H1 (cell line): ENCODE results near the gene MBD5. TPM values are rescaled to one million over a fixed set of nuclear protein-coding genes. Genes with fewer than 3 reads are reported as not detected.

Experiments used
- CTCF ChIA-PET: fragments of 300-600 bp; sonication (Branson Sonifier 250); formaldehyde crosslinking; loops from one replicate; lab custom pipeline; 2021; ENCODE audit not compliant: partially characterized antibody; lab: Charles Lee
- POLR2A ChIA-PET: fragments of 300-600 bp; sonication (Branson Sonifier 250); formaldehyde crosslinking; loops from one replicate; lab custom pipeline; 2021; ENCODE audit warnings: inconsistent platforms; ENCODE audit not compliant: partially characterized antibody; lab: Charles Lee
- DNase-seq, 2 experiments: peaks; one replicate each; pipeline versions ENCODE4 v3.0.0 to v3.0.0-alpha.2; 2010 to 2022; ENCODE audit warnings: low spot score in 2 of 2, low read depth in 1 of 2, mixed read lengths in 1 of 2
- FAIRE-seq: peaks from 2 replicates; lab custom pipeline; 2011; peaks lifted over from hg19 to GRCh38; lab: Jason Lieb, UNC
- H2AFZ ChIP-seq: 2 replicates; pipeline ENCODE4 v1.8.1; 2012; ENCODE audit warnings: low read length, inconsistent platforms
- H2AK5ac ChIP-seq: 2 replicates; pipeline ENCODE4 v1.6.1; 2013; ENCODE audit warnings: low read depth, low read length
- H2BK120ac ChIP-seq: replicated peaks from 2 replicates; pipeline ENCODE3; 2013; ENCODE audit warnings: low read depth, low read length, inconsistent platforms
- H2BK12ac ChIP-seq: 2 replicates; pipeline ENCODE4 v1.6.1; 2013; ENCODE audit warnings: low read depth, low read length
- H2BK15ac ChIP-seq: 2 replicates; pipeline ENCODE4 v1.6.1; 2013; ENCODE audit warnings: low read length
- H2BK20ac ChIP-seq: 2 replicates; pipeline ENCODE4 v1.6.1; 2013; ENCODE audit warnings: low read length
- H2BK5ac ChIP-seq: 2 replicates; pipeline ENCODE4 v1.6.1; 2013; ENCODE audit warnings: low read depth, low read length
- H3K14ac ChIP-seq: 2 replicates; pipeline ENCODE4 v1.6.1; 2013; ENCODE audit warnings: inconsistent platforms; ENCODE audit not compliant: insufficient read length
- H3K18ac ChIP-seq: 2 replicates; pipeline ENCODE4 v1.6.1; 2013; ENCODE audit warnings: low read length; ENCODE audit errors: extremely low read depth
- H3K23ac ChIP-seq: 2 replicates; pipeline ENCODE4 v1.6.1; 2013; ENCODE audit warnings: inconsistent platforms; ENCODE audit not compliant: insufficient read length
- H3K23me2 ChIP-seq: 2 replicates; pipeline ENCODE4 v1.6.1; 2013; ENCODE audit warnings: low read depth, low read length
- H3K27ac ChIP-seq: 2 replicates; pipeline ENCODE4 v1.6.1; 2011; ENCODE audit warnings: low read depth, low read length, inconsistent platforms
- H3K27me3 ChIP-seq, 4 experiments: replicated peaks in 1 of 4; 1 replicate in 1 of 4; 2 replicates in 3 of 4; pipeline versions ENCODE4 v1.6.1 to v1.8.1; 2011 to 2013; ENCODE audit warnings: low read length in 3 of 4, mild to moderate bottlenecking in 3 of 4, inconsistent platforms in 2 of 4, mixed read lengths in 2 of 4, moderate library complexity in 1 of 4; ENCODE audit not compliant: control insufficient read depth in 3 of 4, insufficient read depth in 3 of 4; ENCODE audit errors: extremely low read depth in 1 of 4
- H3K36me3 ChIP-seq, 4 experiments: 2 replicates each; pipeline versions ENCODE4 v1.6.1 to v1.8.1; 2011 to 2013; ENCODE audit warnings: mild to moderate bottlenecking in 4 of 4, low read length in 3 of 4, moderate library complexity in 2 of 4, control low read depth in 1 of 4, inconsistent platforms in 1 of 4; ENCODE audit not compliant: insufficient read depth in 4 of 4, control insufficient read depth in 2 of 4
- H3K4ac ChIP-seq: replicated peaks from 2 replicates; pipeline ENCODE3; 2013; ENCODE audit warnings: low read length, low read depth, mixed read lengths, inconsistent platforms; ENCODE audit not compliant: insufficient read length
- H3K4me1 ChIP-seq, 4 experiments: replicated peaks in 1 of 4; 1 replicate in 1 of 4; 2 replicates in 3 of 4; pipeline versions ENCODE4 v1.6.1 to v1.8.1; 2011 to 2013; ENCODE audit warnings: low read length in 3 of 4, inconsistent platforms in 2 of 4, mixed read lengths in 1 of 4; ENCODE audit not compliant: insufficient read depth in 4 of 4, control insufficient read depth in 3 of 4
- H3K4me2 ChIP-seq, 2 experiments: 2 replicates each; pipeline versions ENCODE4 v1.6.1 to v1.8.1; 2011 to 2013; ENCODE audit warnings: low read depth in 2 of 2, low read length in 2 of 2, control low read depth in 1 of 2, inconsistent platforms in 1 of 2, mild to moderate bottlenecking in 1 of 2; ENCODE audit not compliant: insufficient read depth in 1 of 2
- H3K4me3 ChIP-seq, 4 experiments: fragments of 200-600, 300-600 bp in 1 of 4; sonication (generic), shearing (Covaris generic), sonication (Bioruptor Twin) in 1 of 4; 2 replicates each; pipeline versions ENCODE4 v1.5.1 to v1.8.1; 2011 to 2016; ENCODE audit warnings: low read length in 4 of 4, low read depth in 3 of 4, control low read depth in 2 of 4, inconsistent platforms in 2 of 4, mild to moderate bottlenecking in 2 of 4, mixed read lengths in 1 of 4, moderate library complexity in 1 of 4; ENCODE audit not compliant: insufficient read depth in 2 of 4; ENCODE audit errors: extremely low read depth in 1 of 4
- H3K56ac ChIP-seq: replicated peaks from 2 replicates; pipeline ENCODE3; 2013; ENCODE audit warnings: low read depth, mild to moderate bottlenecking, mixed read lengths, low read length, inconsistent platforms; ENCODE audit not compliant: insufficient read length
- H3K79me1 ChIP-seq: 2 replicates; pipeline ENCODE4 v1.6.1; 2013; ENCODE audit warnings: low read depth, low read length, control low read depth
- H3K79me2 ChIP-seq, 2 experiments: 2 replicates each; pipeline versions ENCODE4 v1.6.1 to v1.8.1; 2012 to 2013; ENCODE audit warnings: low read length in 2 of 2, mild to moderate bottlenecking in 2 of 2, inconsistent platforms in 1 of 2; ENCODE audit not compliant: insufficient read depth in 2 of 2, control insufficient read depth in 1 of 2
- H3K9ac ChIP-seq, 4 experiments: replicated peaks in 1 of 4; 1 replicate in 1 of 4; 2 replicates in 3 of 4; pipeline versions ENCODE4 v1.6.1 to v1.8.1; 2011 to 2013; ENCODE audit warnings: low read depth in 3 of 4, low read length in 3 of 4, control low read depth in 2 of 4, mild to moderate bottlenecking in 2 of 4, moderate library complexity in 2 of 4, inconsistent platforms in 1 of 4; ENCODE audit errors: extremely low read depth in 1 of 4
- H3K9me3 ChIP-seq, 2 experiments: 2 replicates each; pipeline versions ENCODE4 v1.6.1 to v1.8.1; 2012 to 2013; ENCODE audit warnings: mild to moderate bottlenecking in 2 of 2, moderate library complexity in 2 of 2, control low read depth in 1 of 2, inconsistent platforms in 1 of 2, low read depth in 1 of 2, low read length in 1 of 2, mixed read lengths in 1 of 2; ENCODE audit not compliant: insufficient read depth in 2 of 2
- H4K20me1 ChIP-seq, 2 experiments: replicated peaks in 1 of 2; 2 replicates each; pipeline versions ENCODE3 to v1.8.1; 2011 to 2013; ENCODE audit warnings: inconsistent platforms in 2 of 2, low read length in 2 of 2, mild to moderate bottlenecking in 1 of 2; ENCODE audit not compliant: insufficient read depth in 2 of 2, control insufficient read depth in 1 of 2
- H4K5ac ChIP-seq: 2 replicates; pipeline ENCODE4 v1.6.1; 2013; ENCODE audit warnings: low read length, low read depth, mixed read lengths, inconsistent platforms; ENCODE audit not compliant: insufficient read length
- H4K8ac ChIP-seq: 2 replicates; pipeline ENCODE4 v1.8.0; 2013; ENCODE audit warnings: mild to moderate bottlenecking, moderate library complexity, low read length, inconsistent platforms; ENCODE audit not compliant: insufficient read depth; ENCODE audit errors: extremely low read depth
- H4K91ac ChIP-seq: replicated peaks from 2 replicates; pipeline ENCODE3; 2013; ENCODE audit warnings: low read length, mixed read lengths, inconsistent platforms; ENCODE audit not compliant: insufficient read length
- CBX8 ChIP-seq: fragments of 300-800, 300-1000 bp; sonication (generic); IDR thresholded peaks from 2 replicates; pipeline ENCODE4 v1.7.1; 2016; ENCODE audit warnings: low read depth, low read length, borderline replicate concordance
- CHD1 ChIP-seq: IDR thresholded peaks from 2 replicates; pipeline ENCODE4 v1.6.1; 2012; ENCODE audit warnings: low read depth, low read length, improper control_type of control experiment
- CTCF ChIP-seq, 3 experiments: IDR thresholded peaks; 1 replicate in 2 of 3; 2 replicates in 1 of 3; pipeline versions ENCODE4 v1.5.1 to v1.6.1; 2011; ENCODE audit warnings: low read length in 3 of 3, mild to moderate bottlenecking in 3 of 3, inconsistent platforms in 2 of 3, low read depth in 1 of 3, moderate library complexity in 1 of 3; ENCODE audit not compliant: insufficient read depth in 1 of 3; ENCODE audit errors: control extremely low read depth in 1 of 3
- EGR1 ChIP-seq: IDR thresholded peaks from 2 replicates; pipeline ENCODE4 v1.6.1; 2011; ENCODE audit warnings: low read depth, low read length, borderline replicate concordance
- GABPA ChIP-seq: IDR thresholded peaks from 2 replicates; pipeline ENCODE4 v1.6.1; 2011; ENCODE audit warnings: mild to moderate bottlenecking, low read length, moderate library complexity, borderline replicate concordance; ENCODE audit not compliant: insufficient read depth
- GTF2F1 ChIP-seq: IDR thresholded peaks from 2 replicates; pipeline ENCODE4 v1.6.1; 2012; ENCODE audit warnings: low read depth, low read length, improper control_type of control experiment, borderline replicate concordance
- HDAC2 ChIP-seq, 2 experiments: fragments of 300-600 bp in 1 of 2; sonication (generic) in 1 of 2; IDR thresholded peaks; 2 replicates each; pipeline ENCODE4 v1.6.1; 2011 to 2012; ENCODE audit warnings: low read depth in 2 of 2, low read length in 2 of 2, mild to moderate bottlenecking in 2 of 2, moderate library complexity in 2 of 2, borderline replicate concordance in 1 of 2, inconsistent platforms in 1 of 2
- NRF1 ChIP-seq: IDR thresholded peaks from 2 replicates; pipeline ENCODE4 v1.6.1; 2011; ENCODE audit warnings: mild to moderate bottlenecking, low read depth, low read length, improper control_type of control experiment
- RXRA ChIP-seq: IDR thresholded peaks from 2 replicates; pipeline ENCODE4 v1.6.1; 2011; ENCODE audit warnings: low read depth, mild to moderate bottlenecking, low read length, moderate library complexity; ENCODE audit not compliant: insufficient read depth
- TCF12 ChIP-seq: IDR thresholded peaks from 2 replicates; pipeline ENCODE4 v1.6.1; 2011; ENCODE audit warnings: low read depth, mild to moderate bottlenecking, low read length
- WGBS, 2 experiments: shearing (Covaris generic) in 1 of 2; methylation state at CpG; one replicate each; pipeline versions ENCODE4 v1.1.6 to v1.1.7; 2013 to 2015; ENCODE audit warnings: low lambda C conversion rate in 2 of 2, mixed read lengths in 2 of 2, inconsistent platforms in 1 of 2, low coverage in 1 of 2, missing lambda C conversion rate in 1 of 2; ENCODE audit not compliant: insufficient replicate concordance in 2 of 2, insufficient coverage in 1 of 2, insufficient read length in 1 of 2; ENCODE audit errors: extremely low coverage in 1 of 2, missing lambda C conversion rate in 1 of 2; 5-methylcytosine and 5-hydroxymethylcytosine counted together
- polyA plus RNA-seq, 7 experiments: library from polyadenylated mRNA; depleted of rRNA in 3 of 7; stranded (reverse) in 5 of 7; unstranded in 2 of 7; fragments of >200 nt in 5 of 7; fragments of 200-250 nt in 2 of 7; gene quantifications; 1 replicate in 5 of 7; 2 replicates in 1 of 7; 4 replicates in 1 of 7; pipeline versions ENCODE4 v1.2.1 to v1.2.3, GENCODE V29; 2011 to 2013; ENCODE audit warnings: missing spikeins in 2 of 7, mixed read lengths in 2 of 7
- total RNA-seq: library from RNA; stranded (reverse); fragmentation: NEBNext Ultra II Directional; extraction: Animal tissue kit (Norgen Biotek cat#: 25700); gene quantifications from 2 replicates; pipeline ENCODE4 v1.2.1, GENCODE V29; 2021

Gene MBD5
- total and polyA plus RNA-seq, 2 of the 8 experiments (the other 6 are each of a cell fraction or from before 2014, with no cell fraction given) = 9.7 to 29.4 TPM

DNA sequence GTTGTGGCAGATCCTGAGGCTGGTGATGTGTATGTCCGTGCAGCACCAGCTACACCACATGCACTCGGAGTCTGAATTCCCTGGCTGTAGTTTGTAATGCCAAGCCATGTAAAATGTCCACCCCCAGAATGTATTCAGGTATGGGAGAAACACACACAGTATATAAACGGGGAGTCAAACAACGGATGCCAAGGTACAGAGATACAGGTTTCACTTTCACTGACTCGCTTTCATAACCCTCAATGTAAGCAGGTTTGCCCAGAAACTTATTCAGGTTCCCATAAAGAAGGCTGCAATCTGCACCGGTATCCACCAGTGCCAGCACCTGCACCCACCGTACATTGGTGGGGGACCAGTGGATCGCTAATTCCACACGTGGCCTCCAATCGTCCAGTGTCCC, 237.2 kb downstream of the MBD5 start:
- Histone ChIP-seq H3K4me3 (no peak overlapping the region), H3K9ac (no peak overlapping the region), H3K4me1 (no peaks in the 10 kb centered on the region), H3K23me2 (no peaks in the 10 kb centered on the region), H4K91ac (no peak overlapping the region), H3K27ac (no peak overlapping the region), H2BK120ac (no peak overlapping the region), H3K27me3 (no peaks in the 10 kb centered on the region), H3K14ac (no peak overlapping the region), H2BK5ac (no peak overlapping the region), H3K4ac (no peak overlapping the region), H3K56ac (no peak overlapping the region), H3K4me2 (no peak overlapping the region), H4K20me1 (no peaks in the 10 kb centered on the region), H2BK20ac (no peak overlapping the region), H2AFZ (no peak overlapping the region), H2BK12ac (no peak overlapping the region), H3K23ac (no peak overlapping the region), H3K36me3 (peaks cover 0 to 16% (median 3%) of the 10 kb centered on the region in 4 experiments; a peak in 5 of 8 replicates), H4K8ac (no peak overlapping the region), H3K79me2 (no peaks in the 10 kb centered on the region), H3K79me1 (no peaks in the 10 kb centered on the region), H3K9me3 (peaks cover 28 to 30% of the 10 kb centered on the region in 2 experiments), H2AK5ac (no peak overlapping the region), H3K18ac (no peak overlapping the region), H4K5ac (no peak overlapping the region), H2BK15ac (no peak overlapping the region)
- FAIRE-seq = no peak
- ChIA-PET POLR2A (no interaction called here), CTCF (interaction anchor here (0.8 to 1.5 kb wide), 5 partner anchors 14 to 312 kb away, joined by 3 to 4 read pairs (median 3); no protein-coding TSS in a partner anchor)
- 75% methylated on average over 10 of the region's 10 CpGs; no CpG with 5 or more reads in 1 of the 2 experiments for WGBS, 2 experiments
- DNase-seq = no peak
- no peak for TF ChIP-seq HDAC2 (IDR thresholded peaks at IDR 0.05; ENCODE audit: borderline replicate concordance in 1 of 2, low read depth in 2 of 2, low read length in 2 of 2)
- no peak for TF ChIP-seq RXRA
- TF ChIP-seq CBX8 = no peak
- TF ChIP-seq GTF2F1 = no peak
- no peak for TF ChIP-seq EGR1
- no peak for TF ChIP-seq NRF1
- no peak for TF ChIP-seq CTCF (IDR thresholded peaks at IDR 0.05; ENCODE audit: control extremely low read depth in 1 of 3, insufficient read depth in 1 of 3, low read depth in 1 of 3, low read length in 3 of 3)
- TF ChIP-seq TCF12 = no peak
- no peak for TF ChIP-seq CHD1
- no peak for TF ChIP-seq GABPA
